Stimulated activated CD8-positive, alpha-beta memory T cell treated with anti-CD3 and anti-CD28 coated beads, Interleukin-7, amount 100 ng/mL, for 1 hour (primary cell): ENCODE measurements around the gene CDC26.
"Not testable (repeated sequence)": the region's sequence is repeated elsewhere in the genome, so short reads cannot be mapped to it uniquely, and the experiment has no call there.

ENCODE experiments used
- DNase-seq, 2 donors: peaks; one replicate each; pipeline ENCODE4 v3.0.0-alpha.2; 2020; ENCODE audit warnings: low read depth in 2 of 2

The CDC26 gene

DNA sequence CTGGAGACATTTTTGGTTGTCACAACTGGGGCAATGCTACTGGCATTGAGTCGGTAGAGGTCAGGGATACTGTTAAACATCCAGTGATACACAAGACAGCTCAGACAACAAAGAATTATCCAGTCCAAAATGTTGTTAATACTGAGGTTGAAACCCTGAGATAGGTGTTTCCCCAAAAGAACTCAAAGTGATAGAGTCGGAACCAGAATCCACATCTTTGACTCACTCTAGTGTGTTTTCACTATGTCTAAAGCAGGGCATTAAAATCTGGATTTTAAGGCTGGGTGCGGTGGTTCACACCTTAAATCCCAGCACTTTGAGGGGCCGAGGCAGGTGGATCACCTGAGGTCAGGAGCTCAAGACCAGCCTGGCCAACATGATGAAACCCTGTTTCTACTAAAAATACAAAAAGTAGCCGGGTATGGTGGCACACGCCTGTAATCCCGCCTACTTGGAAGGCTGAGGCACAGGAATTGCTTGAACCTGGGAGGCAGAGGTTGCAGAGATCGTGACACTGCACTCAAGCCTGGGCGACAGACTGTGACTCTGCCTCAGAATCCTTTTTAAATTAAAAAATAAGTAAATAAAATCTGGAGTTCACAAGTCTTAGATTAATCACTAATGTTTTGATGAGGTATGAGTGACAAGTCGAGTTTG lies 37.0 kb downstream of the CDC26 start:
- no peak for DNase-seq

DNA sequence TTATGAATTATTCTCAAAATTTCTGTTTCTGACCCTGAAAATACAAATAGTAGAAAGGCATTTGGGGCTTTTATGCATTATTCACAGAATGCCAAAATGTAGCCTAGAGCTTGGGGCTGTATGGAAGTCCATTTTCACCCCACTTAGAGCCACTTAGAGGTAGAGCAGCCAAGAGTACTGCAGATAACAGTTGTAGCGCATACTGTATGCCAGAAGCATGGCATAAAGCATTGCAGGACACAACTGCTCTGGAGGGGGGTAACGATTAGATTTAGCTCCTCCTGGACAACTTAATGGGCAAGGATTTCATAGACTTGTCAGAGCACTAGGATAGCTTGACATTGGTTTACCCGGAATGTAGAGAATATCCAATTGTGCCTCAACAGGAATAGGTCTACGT lies 38.3 kb downstream of the CDC26 start:
- no peak for DNase-seq

DNA sequence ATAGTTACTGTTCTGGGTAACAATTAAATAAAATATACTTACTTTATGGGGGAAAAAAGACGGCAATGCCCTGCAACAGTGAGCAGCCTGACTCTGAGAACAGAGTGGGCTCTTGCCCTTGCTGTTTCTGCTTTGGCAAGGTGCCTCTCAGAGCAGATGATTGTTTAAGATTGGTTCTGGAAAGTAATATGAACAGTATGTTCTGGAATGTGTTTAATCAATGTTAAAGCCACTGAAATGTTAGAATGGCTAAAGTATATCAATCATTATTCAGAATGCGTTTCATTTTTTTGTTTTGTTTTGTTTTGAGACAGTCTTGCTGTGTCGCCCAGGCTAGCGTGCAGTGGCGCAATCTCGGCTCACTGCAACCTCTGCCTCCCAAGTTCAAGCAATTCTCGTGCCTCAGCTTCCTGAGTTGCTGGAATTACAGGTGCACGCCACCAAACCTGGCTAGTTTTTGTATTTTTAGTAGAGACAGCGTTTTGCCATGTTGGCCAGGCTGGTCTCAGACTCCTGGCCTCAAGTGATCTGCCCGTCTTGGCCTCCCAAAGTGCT lies 39.6 kb downstream of the CDC26 start:
- not testable (repeated sequence) for DNase-seq

DNA sequence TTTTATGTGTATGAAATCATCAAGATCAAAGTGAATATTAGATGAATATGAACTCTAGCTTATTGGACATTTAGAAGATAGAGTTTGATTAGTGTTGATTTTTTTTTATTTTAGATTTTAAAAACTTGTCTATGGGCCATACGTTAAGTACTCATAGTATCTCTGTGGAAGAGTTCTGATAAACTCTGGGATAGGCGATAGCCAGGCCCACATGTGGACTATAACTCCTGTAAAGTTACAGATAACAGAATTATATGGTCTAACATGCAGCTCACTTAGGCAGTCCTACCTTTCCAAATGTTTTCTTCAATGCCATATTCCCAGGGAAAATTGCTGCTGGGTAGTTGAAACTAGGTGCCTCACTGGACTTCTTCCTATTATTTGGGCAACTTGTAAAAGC lies 43.7 kb downstream of the CDC26 start:
- no peak for DNase-seq

DNA sequence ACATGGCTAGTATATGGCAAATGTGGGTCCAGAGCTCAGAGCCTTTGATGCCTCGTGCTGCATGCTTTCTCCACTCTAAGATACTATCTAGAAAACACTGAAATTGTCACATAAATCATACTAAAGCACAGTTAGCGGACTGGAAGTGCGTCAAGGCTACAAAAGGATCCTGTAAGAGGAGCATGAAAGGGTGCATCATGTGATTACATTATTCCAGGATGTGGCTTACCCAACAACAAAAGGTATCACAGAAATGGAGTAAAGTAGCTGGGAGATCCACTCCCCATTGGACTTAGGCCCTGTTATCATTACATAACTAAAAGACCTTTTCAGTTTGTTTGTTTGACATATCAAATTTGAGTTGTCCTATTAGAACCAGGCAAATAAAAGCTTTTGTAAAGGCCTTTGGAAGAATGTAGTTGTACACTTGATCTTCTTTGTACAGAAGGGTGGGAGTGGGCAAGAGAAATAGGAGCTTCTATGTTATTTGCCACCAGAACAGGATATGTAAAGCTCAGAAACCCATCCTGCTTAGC lies 47.2 kb downstream of the CDC26 start:
- no peak for DNase-seq

DNA sequence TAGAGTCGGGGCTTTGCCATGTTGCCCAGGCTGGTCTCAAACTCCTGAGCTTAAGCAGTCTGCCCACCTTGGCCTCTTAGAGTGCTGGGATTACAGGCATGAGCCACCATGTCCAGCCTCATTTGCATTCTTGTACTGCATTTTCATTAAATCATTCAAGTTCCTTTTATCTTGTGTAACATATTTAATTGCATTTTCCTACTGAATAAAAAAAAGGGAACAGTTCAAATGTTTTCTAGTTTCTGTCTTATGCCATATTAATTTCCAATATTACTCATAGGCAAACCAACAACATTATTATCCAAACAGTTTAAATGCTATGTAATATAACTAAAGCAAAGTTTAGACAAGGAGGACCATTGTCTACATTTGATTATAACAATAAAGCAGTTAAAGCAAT lies 47.9 kb downstream of the CDC26 start:
- no peak for DNase-seq

DNA sequence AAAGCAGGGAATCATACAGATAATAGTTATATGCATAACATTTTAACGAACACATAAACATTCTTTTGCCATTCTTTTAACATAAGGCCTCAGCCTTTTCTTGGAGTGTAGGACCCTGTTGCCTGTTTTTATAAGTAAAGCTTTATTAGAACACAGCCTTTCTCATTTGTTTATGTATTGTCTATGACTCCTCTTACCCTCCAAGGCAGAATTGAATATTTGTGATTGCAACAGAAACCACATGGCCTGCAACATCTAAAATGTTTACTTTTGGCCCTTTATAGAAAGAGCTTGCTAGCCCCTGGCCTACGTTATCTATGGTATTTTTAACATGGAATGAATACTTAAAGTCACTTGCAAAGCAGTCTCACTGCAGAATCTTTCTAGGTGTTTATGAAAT lies 51.4 kb downstream of the CDC26 start:
- DNase-seq: no peak

DNA sequence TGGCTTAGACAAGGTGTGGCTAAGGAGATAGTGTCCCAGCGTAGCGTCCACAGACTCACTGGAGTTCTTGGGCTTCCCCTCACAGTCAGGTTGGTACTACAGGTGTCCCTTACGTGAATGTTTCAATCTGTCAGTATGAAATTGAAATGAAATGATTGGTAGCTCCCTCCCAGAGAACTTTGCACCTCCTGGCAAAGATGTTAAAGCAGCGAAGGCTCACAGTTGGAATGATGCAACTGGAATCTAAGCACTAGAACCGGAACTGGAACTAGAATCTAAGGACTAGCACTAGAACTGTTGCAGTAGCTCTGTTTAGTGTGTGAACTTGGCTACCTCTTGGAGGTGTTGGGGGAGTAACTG lies 52.9 kb downstream of the CDC26 start:
- DNase-seq: no peak

DNA sequence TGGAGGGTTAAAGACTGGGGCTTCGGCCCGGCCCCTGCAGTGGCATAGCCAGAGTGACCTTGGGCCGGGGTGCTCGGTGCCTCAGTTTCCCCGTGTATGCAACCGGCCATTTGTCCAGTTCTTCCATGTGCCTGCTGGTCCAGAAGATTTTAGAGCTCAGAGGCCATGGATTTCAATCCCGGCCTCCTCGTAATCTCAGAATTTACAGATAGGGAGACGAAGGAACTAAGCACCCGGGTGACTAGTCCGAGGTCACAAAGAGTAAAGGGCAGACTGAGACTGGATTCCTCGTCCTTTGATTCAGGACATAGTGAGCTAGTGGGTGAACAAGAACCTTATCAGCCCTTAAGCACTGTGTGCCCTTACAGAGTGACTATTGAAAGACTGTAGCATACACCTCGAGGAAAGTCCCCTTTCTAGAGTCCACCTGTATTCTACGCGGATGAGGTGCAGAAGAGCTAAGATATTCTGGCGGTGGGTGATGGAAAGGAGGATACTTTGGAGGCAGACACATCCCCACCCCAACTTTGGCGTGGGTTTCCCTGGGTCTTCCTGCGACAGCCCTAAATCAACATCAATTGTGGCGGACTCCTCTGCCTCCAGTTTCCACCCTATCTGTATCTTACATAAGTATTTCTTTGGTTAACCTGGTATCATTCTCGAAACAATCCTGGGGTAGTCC lies 53.4 kb downstream of the CDC26 start:
- DNase-seq: no peak

DNA sequence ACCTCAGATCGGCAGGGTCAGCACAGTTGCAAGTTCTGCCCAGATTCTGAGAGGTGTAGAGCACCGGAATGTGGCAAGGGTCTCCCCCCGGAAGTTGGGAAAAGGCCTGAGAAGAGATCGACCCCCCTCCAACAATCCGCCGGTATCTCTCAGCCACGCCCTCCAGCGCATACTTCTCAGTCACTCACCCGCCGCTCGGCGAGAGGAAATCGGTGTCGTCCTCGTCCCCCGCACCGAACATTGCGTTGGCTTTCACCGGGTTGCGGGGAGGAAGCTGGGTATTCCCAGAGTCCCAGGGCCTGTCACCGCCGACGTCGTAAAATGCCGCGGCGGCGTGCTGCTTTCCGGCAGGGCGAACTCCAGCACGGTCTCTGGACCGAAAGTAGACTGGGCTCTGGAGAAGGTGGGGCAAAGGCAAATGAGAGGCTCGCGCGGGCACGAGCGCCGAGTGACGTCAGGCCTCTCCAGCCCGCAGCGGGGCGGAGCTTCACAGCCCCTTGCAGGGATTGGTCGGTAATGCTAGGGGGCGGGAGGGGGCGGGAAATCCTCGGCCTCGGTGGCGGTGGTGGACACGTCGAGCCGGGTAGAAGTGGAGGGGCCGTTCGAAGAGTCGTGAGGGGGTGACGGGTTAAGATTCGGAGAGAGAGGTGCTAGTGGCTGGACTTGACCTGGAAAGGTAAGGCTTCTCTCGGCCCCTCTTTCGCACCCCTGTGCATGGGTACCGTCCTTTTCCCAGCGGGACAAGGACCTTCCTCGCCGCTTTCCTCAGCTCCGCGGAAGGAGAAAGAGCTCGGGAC lies 54.2 kb downstream of the CDC26 start, which contains the start of the genes FKBP15 and SLC31A1:
Gene FKBP15, minus strand, starts transcription at position 275 of the 797 bp plus-strand sequence. Its CDS starts 34 bp downstream, at position 241.
Gene SLC31A1, plus strand, starts transcription at position 542 of the 797 bp plus-strand sequence. CDS start 34,605 bp downstream, outside the sequence.
- DNase-seq: peak; percentile 91 to 95

DNA sequence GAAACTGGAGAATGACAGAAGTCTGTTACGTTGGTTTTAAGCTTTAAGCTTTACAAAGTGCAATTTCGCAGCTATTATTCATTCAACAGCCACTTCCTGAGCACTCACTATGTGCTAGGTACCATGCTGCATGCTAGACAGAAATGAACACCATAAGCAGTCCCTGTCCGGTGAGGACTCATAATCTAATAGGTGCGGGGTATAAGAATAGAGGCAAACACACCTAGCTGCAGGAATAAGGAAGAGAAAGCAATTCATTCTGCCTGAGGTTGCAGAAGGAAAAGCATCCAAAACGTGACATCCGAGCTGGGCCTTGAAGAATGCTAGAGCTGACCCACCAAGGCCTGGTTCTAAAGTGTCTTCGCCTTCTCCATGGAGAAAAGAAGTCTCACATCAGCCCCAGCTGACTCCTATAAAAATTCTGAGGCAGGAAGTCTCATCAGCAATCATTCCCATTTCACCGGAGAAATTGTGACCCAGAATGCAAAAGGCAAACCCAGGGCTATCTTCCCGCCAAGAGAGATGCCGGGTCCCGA lies 54.8 kb downstream of the CDC26 start:
- no peak for DNase-seq

DNA sequence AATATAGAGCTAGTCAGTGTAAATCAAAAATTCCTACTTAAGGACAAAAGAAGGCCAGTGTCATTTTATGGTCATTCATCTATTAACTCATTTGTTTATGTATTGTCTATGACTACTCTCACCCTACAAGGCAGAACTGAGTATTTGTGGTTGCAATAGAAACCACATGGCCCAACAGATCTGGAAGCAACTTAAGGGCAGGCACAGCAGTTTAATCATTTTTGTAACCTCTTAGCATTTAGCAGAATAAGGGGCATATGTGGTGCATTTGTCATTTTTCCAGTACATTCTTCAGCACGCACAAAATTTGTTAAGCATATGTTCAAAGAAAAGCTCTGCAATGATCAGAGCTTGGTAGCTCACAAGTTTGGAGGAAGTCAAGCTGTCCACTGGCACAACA lies 55.4 kb downstream of the CDC26 start:
- DNase-seq: no peak

DNA sequence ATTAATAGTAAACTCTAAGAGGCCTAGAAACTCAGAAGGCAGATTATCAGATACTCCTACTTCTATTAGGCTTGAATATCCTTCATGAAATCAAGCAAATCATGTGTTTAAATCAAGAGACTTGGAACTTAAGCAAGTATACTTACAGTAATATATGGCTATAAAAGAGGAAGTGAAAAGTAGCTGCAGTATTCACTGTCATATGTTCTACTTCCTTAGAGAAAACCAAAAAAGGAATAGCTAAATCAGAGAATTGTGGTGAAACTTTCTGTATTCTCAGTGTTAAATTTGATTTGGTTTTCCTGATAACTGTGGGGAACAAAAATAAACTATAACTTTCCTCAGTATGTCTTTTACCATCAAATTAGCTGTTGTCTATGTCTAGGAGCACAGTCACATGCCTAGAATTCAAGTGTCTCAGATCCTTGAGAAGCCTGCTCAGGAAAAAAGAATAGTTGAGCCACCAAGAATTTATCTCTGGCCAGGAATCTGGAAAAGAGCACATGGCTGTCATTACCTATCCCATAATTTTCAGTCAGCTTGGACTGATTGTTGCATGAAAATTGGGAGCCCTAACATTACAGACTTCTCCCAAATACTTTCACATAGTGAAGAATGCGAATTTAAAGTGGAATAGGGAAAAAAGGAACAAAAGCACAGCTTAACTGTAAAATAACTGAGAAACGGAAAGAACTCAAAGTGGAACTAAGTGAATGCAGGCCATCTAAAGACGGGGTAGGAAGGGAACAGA lies 56.0 kb downstream of the CDC26 start:
- DNase-seq: no peak
